Spleen (tissue), 11 donors: Measurements from ENCODE around the gene MSMB. TPM values are rescaled to one million over a fixed set of nuclear protein-coding genes. Genes with fewer than 3 reads are reported as not detected.

ENCODE experiments used
- DNase-seq: peaks from one replicate; pipeline ENCODE4 v3.0.0-alpha.2; 2020
- H3K27ac ChIP-seq, 8 donors: fragments of 200-600 bp; sonication (generic) in 7 of 8; 1 replicate in 4 of 8; 2 replicates in 4 of 8; pipeline versions ENCODE4 v1.5.0 to v1.8.0; 2016 to 2021; ENCODE audit warnings: inconsistent platforms in 4 of 8, mild to moderate bottlenecking in 4 of 8, moderate library complexity in 1 of 8
- H3K27me3 ChIP-seq, 7 donors: fragments of 200-600 bp; sonication (generic) in 6 of 7; replicated peaks in 1 of 7; 1 replicate in 4 of 7; 2 replicates in 3 of 7; pipeline versions ENCODE4 v1.5.0 to v1.8.0; 2016 to 2021; ENCODE audit warnings: inconsistent platforms in 3 of 7, mild to moderate bottlenecking in 1 of 7
- H3K36me3 ChIP-seq, 6 donors: fragments of 200-600 bp; sonication (generic) in 5 of 6; 1 replicate in 4 of 6; 2 replicates in 2 of 6; pipeline versions ENCODE4 v1.5.0 to v1.8.0; 2016 to 2021; ENCODE audit warnings: inconsistent platforms in 2 of 6
- H3K4me1 ChIP-seq, 6 donors: fragments of 200-600 bp; sonication (generic) in 5 of 6; 1 replicate in 3 of 6; 2 replicates in 3 of 6; pipeline versions ENCODE4 v1.5.0 to v1.8.0; 2016 to 2021; ENCODE audit warnings: inconsistent platforms in 3 of 6
- H3K4me3 ChIP-seq, 8 donors: fragments of 200-600 bp; sonication (generic) in 7 of 8; 1 replicate in 4 of 8; 2 replicates in 4 of 8; pipeline versions ENCODE4 v1.5.0 to v1.8.0; 2016 to 2021; ENCODE audit warnings: inconsistent platforms in 4 of 8, mild to moderate bottlenecking in 4 of 8, moderate library complexity in 2 of 8
- H3K9me3 ChIP-seq, 8 donors: fragments of 200-600 bp; sonication (generic) in 7 of 8; 1 replicate in 4 of 8; 2 replicates in 4 of 8; pipeline versions ENCODE4 v1.5.0 to v1.8.0; 2016 to 2021; ENCODE audit warnings: inconsistent platforms in 4 of 8
- CTCF ChIP-seq, 11 experiments: fragments of 200-600 bp in 7 of 11; fragments of 450-650 bp in 4 of 11; sonication (generic) in 4 of 11; IDR thresholded peaks in 8 of 11; conservative IDR thresholded peaks in 3 of 11; 1 replicate in 7 of 11; 2 replicates in 4 of 11; pipeline versions ENCODE4 v1.4.0 to v1.8.0; 2016 to 2021; ENCODE audit warnings: antibody characterized with exemption in 11 of 11, inconsistent platforms in 4 of 11, mild to moderate bottlenecking in 1 of 11
- POLR2A ChIP-seq, 3 donors: fragments of 450-650 bp; IDR thresholded peaks; one replicate each; pipeline ENCODE4 v1.5.1; 2017; ENCODE audit warnings: antibody characterized with exemption in 3 of 3, mild to moderate bottlenecking in 1 of 3
- POLR2AphosphoS5 ChIP-seq, 3 donors: sonication (generic); formaldehyde crosslinking; IDR thresholded peaks; one replicate each; pipeline ENCODE4 v1.5.1; 2017; ENCODE audit warnings: antibody characterized with exemption in 3 of 3
- WGBS, 5 donors: extraction: QIAGEN DNeasy Blood & Tissue Kit in 3 of 5; methylation state at CpG; one replicate each; pipeline versions ENCODE4 v1.1.5 to v1.1.7; 2013 to 2018; 5-methylcytosine and 5-hydroxymethylcytosine counted together
- intact Hi-C: fragments of 100-400 bp; cut with DNase I; formaldehyde crosslinking; loops from one replicate; pipeline ENCODE4 v1.15.0; 2023; ENCODE audit warnings: low total_unique reads
- polyA plus RNA-seq, 3 donors: library from polyadenylated mRNA; stranded (reverse); fragments of 200-250 nt; gene quantifications; one replicate each; pipeline ENCODE4 v1.2.1, GENCODE V29; 2013
- total RNA-seq, 7 donors: library from RNA; depleted of rRNA in 3 of 7; stranded (reverse); fragments of >200 nt in 3 of 7; fragmentation: NEBNext Ultra II Directional in 4 of 7; extraction: Animal tissue kit (Norgen Biotek cat#: 25700) in 4 of 7; gene quantifications; one replicate each; pipeline versions ENCODE4 v1.1.0 to v1.2.1, GENCODE V29; 2016 to 2021
- donor health status: healthy with polysubstance abuse.
- donor health status: DM: no; HTN: no; CAD: no; lungs with moderate emphysema.
- donor health status: DM: no; HTN: no; CAD: no.
- donor health status: Bipolar disorder and iron deficiency.
- donor health status: healthy.
- donor health status: DM: no; HTN: no; CAD: no.
- donor health status: DM: yes; HTN: yes; CAD: no.

The MSMB gene
- total and polyA plus RNA-seq, 10 donors, result not detected

DNA sequence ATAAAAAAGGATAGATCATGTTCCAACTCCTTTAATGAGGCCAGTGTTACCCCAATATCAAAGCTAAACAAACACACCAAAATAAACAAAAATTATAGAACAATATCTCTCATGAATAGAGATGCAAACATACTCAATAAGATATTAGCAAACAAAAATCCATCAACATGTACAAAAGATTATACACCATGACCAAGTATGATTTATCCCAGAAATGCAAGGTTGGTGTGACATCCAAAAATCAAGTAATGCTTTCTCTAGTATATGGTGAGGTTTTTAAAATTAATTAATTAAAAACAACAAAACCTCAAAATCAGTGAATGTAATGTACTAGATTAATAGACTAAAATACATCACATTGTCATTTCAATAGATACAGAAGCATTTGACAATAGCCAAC is 11.0 kb upstream of the MSMB start:
- Histone ChIP-seq H3K27me3 (no peaks in the 10 kb centered on the region), H3K9me3 (peaks cover 0 to 20% (median 15%) of the 10 kb centered on the region in 8 donors), H3K36me3 (no peaks in the 10 kb centered on the region), H3K4me3 (no peak overlapping the region), H3K4me1 (peaks cover 0 to 5% (median 0%) of the 10 kb centered on the region in 6 donors), H3K27ac (no peak overlapping the region)
- DNase-seq, result no peak
- no peak for TF ChIP-seq POLR2A (IDR thresholded peaks at IDR 0.05)
- no peak for TF ChIP-seq CTCF (IDR thresholded peaks at IDR 0.05 in 8 of 11, conservative IDR thresholded peaks at IDR 0.05 in 3 of 11)
- no peak for TF ChIP-seq POLR2AphosphoS5 (IDR thresholded peaks at IDR 0.05)
- intact Hi-C loops, result no loop called here

GRCh38 chr10:46055771-46056170 is 9.7 kb upstream of the MSMB start:
- intact Hi-C loops, result no loop called here
- Histone ChIP-seq H3K27ac (no peak overlapping the region), H3K4me3 (no peak overlapping the region), H3K36me3 (no peaks in the 10 kb centered on the region), H3K27me3 (peaks cover 0 to 5% (median 0%) of the 10 kb centered on the region in 7 donors), H3K4me1 (peaks cover 0 to 5% (median 0%) of the 10 kb centered on the region in 6 donors), H3K9me3 (peaks cover 0 to 20% (median 15%) of the 10 kb centered on the region in 8 donors)
- TF ChIP-seq CTCF (IDR thresholded peaks at IDR 0.05 in 8 of 11, conservative IDR thresholded peaks at IDR 0.05 in 3 of 11) (no peak), POLR2AphosphoS5 (IDR thresholded peaks at IDR 0.05) (no peak)
- 75 to 93% (median 90%) methylated on average over 4 of the region's 4 CpGs for WGBS, 5 donors
- DNase-seq, result no peak

- Histone ChIP-seq H3K4me3 (no peak overlapping the region), H3K9me3 (peaks cover 0 to 20% (median 15%) of the 10 kb centered on the region in 8 donors), H3K36me3 (no peaks in the 10 kb centered on the region), H3K27ac (no peak overlapping the region), H3K27me3 (peaks cover 0 to 5% (median 0%) of the 10 kb centered on the region in 7 donors), H3K4me1 (peaks cover 0 to 5% (median 0%) of the 10 kb centered on the region in 6 donors)
- no peak for DNase-seq
- intact Hi-C loops, result no loop called here
- 71 to 82% (median 73%) methylated on average over 9 of the region's 9 CpGs for WGBS, 5 donors
- no peak for TF ChIP-seq POLR2A (IDR thresholded peaks at IDR 0.05)
- no peak for TF ChIP-seq CTCF (IDR thresholded peaks at IDR 0.05 in 8 of 11, conservative IDR thresholded peaks at IDR 0.05 in 3 of 11)
- no peak for TF ChIP-seq POLR2AphosphoS5 (IDR thresholded peaks at IDR 0.05)
Observed at GRCh38 chr10:46053534-46054434, 7.7 kb upstream of the MSMB start.

- Histone ChIP-seq H3K4me3 (no peak overlapping the region), H3K27ac (no peak overlapping the region), H3K27me3 (peaks cover 0 to 5% (median 0%) of the 10 kb centered on the region in 7 donors), H3K9me3 (peaks cover 0 to 17% (median 14%) of the 10 kb centered on the region in 8 donors), H3K4me1 (peaks cover 0 to 5% (median 0%) of the 10 kb centered on the region in 6 donors), H3K36me3 (no peaks in the 10 kb centered on the region)
- 80 to 91% (median 89%) methylated on average over 6 of the region's 6 CpGs for WGBS, 5 donors
- no peak for DNase-seq
- TF ChIP-seq CTCF (IDR thresholded peaks at IDR 0.05 in 8 of 11, conservative IDR thresholded peaks at IDR 0.05 in 3 of 11), result no peak
- TF ChIP-seq POLR2A (IDR thresholded peaks at IDR 0.05), result no peak
- no peak for TF ChIP-seq POLR2AphosphoS5 (IDR thresholded peaks at IDR 0.05)
- intact Hi-C loops, result no loop called here
Observed at GRCh38 chr10:46052791-46053375, 6.8 kb upstream of the MSMB start.
